Mammary epithelial cell (primary cell): ENCODE measurements around the gene SPRR2A.

Source experiments
- CTCF ChIP-seq, 2 donors: IDR thresholded peaks in 1 of 2; conservative IDR thresholded peaks in 1 of 2; 2 replicates each; pipeline ENCODE4 v1.5.1; 2011 to 2012; ENCODE audit warnings: inconsistent platforms in 2 of 2, low read length in 2 of 2, mild to moderate bottlenecking in 2 of 2, control low read depth in 1 of 2, low read depth in 1 of 2; ENCODE audit not compliant: insufficient read depth in 1 of 2; ENCODE audit errors: extremely low read depth in 1 of 2
- EZH2 ChIP-seq: IDR thresholded peaks from 2 replicates; pipeline ENCODE4 v1.6.1; 2012; ENCODE audit warnings: low read length, inconsistent platforms, borderline replicate concordance

GRCh38 chr1:153025797-153026196 lies 31.5 kb downstream of the SPRR2A start:
- TF ChIP-seq CTCF (conservative IDR thresholded peaks at IDR 0.05 in 1 of 2, IDR thresholded peaks at IDR 0.05 in 1 of 2; ENCODE audit: extremely low read depth in 1 of 2, insufficient read depth in 1 of 2, low read depth in 1 of 2, low read length in 2 of 2) (no peak), EZH2 (no peak)
